Measurements from ENCODE around the gene MARVELD1. TPM values are rescaled to one million over a fixed set of nuclear protein-coding genes. Genes with fewer than 3 reads are reported as not detected.

Gene MARVELD1
- total and polyA plus RNA-seq, 12 donors: 4.2 to 23.5 (median 10.0) TPM

GRCh38 chr10:97733256-97733655 lies 19.7 kb downstream of the MARVELD1 start:
- H3K27ac ChIP-seq: no peak overlapping the region
- no peak overlapping the region for H3K4me3 ChIP-seq
- intact Hi-C loops (cut with DNase I): loop anchor here (5.0 to 10.0 kb wide), 2 partner anchors 36 to 158 kb away; partner anchors contain the start of gene ANKRD2 (in 1 of the 2)
- peaks cover 6 to 8% of the 10 kb centered on the region in 2 donors for H3K4me1 ChIP-seq (replicated peaks in 1 of 2)
- H3K9me3 ChIP-seq (replicated peaks in 1 of 3): no peaks in the 10 kb centered on the region
- no peak for DNase-seq
- 69 to 84% (median 76%) methylated on average over 5 of the region's 5 CpGs for WGBS, 4 donors
- no peaks in the 10 kb centered on the region for H3K36me3 ChIP-seq (replicated peaks in 1 of 2)
- TF ChIP-seq CTCF (IDR thresholded peaks at IDR 0.05): no peak
- no peak for TF ChIP-seq POLR2A (IDR thresholded peaks at IDR 0.05)
- no peaks in the 10 kb centered on the region for H3K27me3 ChIP-seq

- TF ChIP-seq CTCF (IDR thresholded peaks at IDR 0.05) (no peak), POLR2A (IDR thresholded peaks at IDR 0.05) (no peak)
These were observed 20.5 kb downstream of the MARVELD1 start for GRCh38 chr10:97734021-97734420.

GRCh38 chr10:97736403-97736901 lies 22.9 kb downstream of the MARVELD1 start:
- no peak for DNase-seq
- no peaks in the 10 kb centered on the region for H3K27me3 ChIP-seq
- intact Hi-C loops (cut with DNase I): loop anchor here in 1 of 2 donors (10.0 kb wide), 1 partner anchor 162 kb away; the partner anchor contains the start of gene ANKRD2
- H3K4me1 ChIP-seq (replicated peaks in 1 of 2): peaks cover 7 to 18% of the 10 kb centered on the region in 2 donors
- peak overlapping the region in 2 of 4 donors; percentile 56 to 92 for H3K4me3 ChIP-seq
- H3K27ac ChIP-seq: peak overlapping the region in 3 of 5 donors; percentile 80 to 98 (median 92)
- WGBS, 4 donors: 64 to 65% (median 64%) methylated on average over 13 of the region's 13 CpGs
- no peaks in the 10 kb centered on the region for H3K9me3 ChIP-seq (replicated peaks in 1 of 3)
- TF ChIP-seq POLR2A (IDR thresholded peaks at IDR 0.05): no peak
- no peak for TF ChIP-seq CTCF (IDR thresholded peaks at IDR 0.05)
- H3K36me3 ChIP-seq (replicated peaks in 1 of 2): peaks cover 0 to 7% of the 10 kb centered on the region in 2 donors

More at GRCh38 chr10:97734021-97734420, 20.5 kb downstream of the MARVELD1 start:
- no peak overlapping the region for H3K4me3 ChIP-seq
- no peak overlapping the region for H3K27ac ChIP-seq
- H3K27me3 ChIP-seq: no peaks in the 10 kb centered on the region
- DNase-seq: no peak
- no peaks in the 10 kb centered on the region for H3K36me3 ChIP-seq (replicated peaks in 1 of 2)
- H3K4me1 ChIP-seq (replicated peaks in 1 of 2): peaks cover 7 to 16% of the 10 kb centered on the region in 2 donors
- intact Hi-C loops (cut with DNase I): loop anchor here (5.0 to 10.0 kb wide), 2 partner anchors 37 to 159 kb away; partner anchors contain the start of gene ANKRD2 (in 1 of the 2)
- WGBS, 4 donors: 80 to 86% (median 83%) methylated on average over 6 of the region's 6 CpGs
- no peaks in the 10 kb centered on the region for H3K9me3 ChIP-seq (replicated peaks in 1 of 3)

- intact Hi-C loops (cut with DNase I): loop anchor here in 1 of 2 donors (10.0 kb wide), 1 partner anchor 162 kb away; the partner anchor contains the start of gene ANKRD2
- peak; percentile 96 to 99 (median 97) for DNase-seq
- Histone ChIP-seq H3K27me3 (no peaks in the 10 kb centered on the region), H3K27ac (peak within 1 kb of the TSS; percentile 62 to 98 (median 92)), H3K4me3 (peak within 1 kb of the TSS; percentile 56 to 95 (median 74)), H3K4me1 (replicated peaks in 1 of 2) (peaks cover 7 to 18% of the 10 kb centered on the region in 2 donors), H3K9me3 (replicated peaks in 1 of 3) (no peaks in the 10 kb centered on the region), H3K36me3 (replicated peaks in 1 of 2) (peaks cover 0 to 7% of the 10 kb centered on the region in 2 donors)
- TF ChIP-seq CTCF (IDR thresholded peaks at IDR 0.05) (no peak), POLR2A (IDR thresholded peaks at IDR 0.05) (peak; percentile 94 to 96)
- 0 to 1% (median 0%) methylated on average over 21 to 72 of the region's 72 CpGs for WGBS, 4 donors
These were observed 23.6 kb downstream of the MARVELD1 start, which contains the start of gene ZFYVE27 for GRCh38 chr10:97736902-97737769. TSS of gene ZFYVE27 (plus strand) at chr10:97737128. CDS start at chr10:97738478, 1,350 bp downstream.
